Kidney (tissue), 14 donors: ENCODE results near the gene FAM111B. TPM values are rescaled to one million over a fixed set of nuclear protein-coding genes. Genes with fewer than 3 reads are reported as not detected.
"Not testable (repeated sequence)": the region's sequence is repeated elsewhere in the genome, so short reads cannot be mapped to it uniquely, and the experiment has no call there.

Source experiments
- DNase-seq, 5 donors: peaks; one replicate each; pipeline ENCODE4 v3.0.0-alpha.2; 2013 to 2020
- FAIRE-seq: peaks from 2 replicates; lab custom pipeline; 2012; peaks lifted over from hg19 to GRCh38; lab: Jason Lieb, UNC
- H3K27ac ChIP-seq, 2 donors: one replicate each; pipeline ENCODE4 v1.7.0; 2013; ENCODE audit warnings: low read depth in 2 of 2, low read length in 2 of 2, inconsistent platforms in 1 of 2
- H3K27me3 ChIP-seq: one replicate; pipeline ENCODE4 v1.7.1; 2013; ENCODE audit warnings: low read length, inconsistent platforms; ENCODE audit not compliant: control insufficient read depth, insufficient read depth
- H3K36me3 ChIP-seq, 3 donors: one replicate each; pipeline versions ENCODE4 v1.7.0 to v1.7.1; 2013; ENCODE audit warnings: low read length in 3 of 3, control low read depth in 1 of 3, inconsistent platforms in 1 of 3; ENCODE audit not compliant: insufficient read depth in 3 of 3, control insufficient read depth in 2 of 3
- H3K4me1 ChIP-seq, 3 donors: one replicate each; pipeline versions ENCODE4 v1.7.0 to v1.7.1; 2013; ENCODE audit warnings: low read length in 3 of 3, inconsistent platforms in 1 of 3, low read depth in 1 of 3; ENCODE audit not compliant: control insufficient read depth in 2 of 3, insufficient read depth in 2 of 3
- H3K4me3 ChIP-seq, 3 donors: one replicate each; pipeline versions ENCODE4 v1.7.0 to v1.8.1; 2013; ENCODE audit warnings: low read length in 3 of 3, control low read depth in 1 of 3, inconsistent platforms in 1 of 3
- H3K9ac ChIP-seq, 3 donors: one replicate each; pipeline versions ENCODE4 v1.7.0 to v1.7.1; 2013; ENCODE audit warnings: low read length in 3 of 3, control low read depth in 1 of 3, inconsistent platforms in 1 of 3
- H3K9me3 ChIP-seq, 3 donors: one replicate each; pipeline versions ENCODE4 v1.7.0 to v1.7.1; 2013; ENCODE audit warnings: low read length in 3 of 3, control low read depth in 1 of 3, inconsistent platforms in 1 of 3; ENCODE audit not compliant: control insufficient read depth in 2 of 3, insufficient read depth in 1 of 3
- CTCF ChIP-seq: IDR thresholded peaks from 3 replicates; pipeline ENCODE4 v1.5.1; 2012; ENCODE audit warnings: mild to moderate bottlenecking, moderate library complexity, borderline replicate concordance; ENCODE audit not compliant: insufficient read depth; ENCODE audit errors: extremely low read depth
- intact Hi-C: fragments of 100-400 bp; cut with DNase I; formaldehyde crosslinking; loops from one replicate; pipeline ENCODE4 v1.11.1; 2022
- polyA plus RNA-seq: library from polyadenylated mRNA; stranded (reverse); fragments of 350-450 nt; fragmentation: Illumina TruSeq; extraction: RNeasy Lipid Tissue Mini Kit (QIAGEN cat#74804); gene quantifications from one replicate; pipeline ENCODE4 v1.2.3, GENCODE V29; 2014; ENCODE audit warnings: low read depth, low replicate concordance; ENCODE audit not compliant: insufficient read depth
- total RNA-seq: library from RNA; stranded (reverse); fragmentation: NEBNext Ultra II Directional; extraction: Animal tissue kit (Norgen Biotek cat#: 25700); gene quantifications from one replicate; pipeline ENCODE4 v1.2.1, GENCODE V29; 2021
- donor health status: control.
- donor health status: control.
- donor health status: control.
- donor health status: control.
- donor health status: control.
- donor health status: DM: yes; HTN: yes; CAD: no.
- donor health status: Normal renal cell carcinoma (clear cell type).

FAM111B gene
- total and polyA plus RNA-seq, 2 donors from 2014 or later = 0.17 to 2.2 TPM

GRCh38 chr11:59135648-59136461 is 28.8 kb downstream of the FAM111B start:
- TF ChIP-seq CTCF = peak; percentile 95
- Histone ChIP-seq H3K36me3 (peaks cover 0 to 15% (median 7%) of the 10 kb centered on the region in 3 donors), H3K9ac (no peak overlapping the region), H3K4me1 (peaks cover 0 to 3% (median 0%) of the 10 kb centered on the region in 3 donors), H3K27me3 (no peaks in the 10 kb centered on the region), H3K4me3 (peak overlapping the region in 1 of 3 donors; percentile 19), H3K27ac (no peak overlapping the region), H3K9me3 (no peaks in the 10 kb centered on the region)
- intact Hi-C loops = no loop called here
- FAIRE-seq (no peak), DNase-seq (peak; percentile 91 to 94 (median 91))

DNA sequence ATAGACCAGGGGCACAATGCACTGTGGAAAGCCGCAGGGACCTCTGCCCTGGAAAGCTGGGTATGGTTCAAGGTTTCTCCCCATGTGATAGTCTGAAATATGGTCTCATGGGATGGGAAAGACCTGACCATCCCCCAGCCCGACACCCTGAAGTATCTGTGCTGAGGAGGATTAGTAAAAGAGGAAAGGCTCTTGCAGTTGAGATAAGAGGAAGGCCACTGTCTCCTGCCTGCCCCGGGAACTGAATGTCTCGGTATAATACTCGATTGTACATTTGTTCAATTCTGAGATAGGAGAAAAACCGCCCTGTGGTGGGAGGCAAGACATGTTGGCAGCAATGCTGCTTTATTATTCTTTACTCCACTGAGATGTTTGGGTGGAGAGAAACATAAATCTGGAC is 29.5 kb downstream of the FAM111B start:
- intact Hi-C loops, H3K4me1 ChIP-seq, H3K27ac ChIP-seq, H3K9me3 ChIP-seq, FAIRE-seq, H3K27me3 ChIP-seq, DNase-seq, H3K9ac ChIP-seq, H3K4me3 ChIP-seq: not testable (repeated sequence)
- H3K36me3 ChIP-seq = peaks cover 0 to 15% (median 7%) of the 10 kb centered on the region in 3 donors

- FAIRE-seq = no peak
- no peak overlapping the region for H3K9ac ChIP-seq
- H3K36me3 ChIP-seq = peaks cover 0 to 15% (median 7%) of the 10 kb centered on the region in 3 donors
- H3K9me3 ChIP-seq = no peaks in the 10 kb centered on the region
- peaks cover 3% of the 10 kb centered on the region in 3 donors for H3K4me1 ChIP-seq
- no peaks in the 10 kb centered on the region for H3K27me3 ChIP-seq
- TF ChIP-seq CTCF = no peak
- no peak overlapping the region for H3K27ac ChIP-seq
- H3K4me3 ChIP-seq = no peak overlapping the region
- intact Hi-C loops = no loop called here
- DNase-seq = peak in 1 of 5 donors; percentile 66
Observed at GRCh38 chr11:59137190-59137589, 30.2 kb downstream of the FAM111B start.

DNA sequence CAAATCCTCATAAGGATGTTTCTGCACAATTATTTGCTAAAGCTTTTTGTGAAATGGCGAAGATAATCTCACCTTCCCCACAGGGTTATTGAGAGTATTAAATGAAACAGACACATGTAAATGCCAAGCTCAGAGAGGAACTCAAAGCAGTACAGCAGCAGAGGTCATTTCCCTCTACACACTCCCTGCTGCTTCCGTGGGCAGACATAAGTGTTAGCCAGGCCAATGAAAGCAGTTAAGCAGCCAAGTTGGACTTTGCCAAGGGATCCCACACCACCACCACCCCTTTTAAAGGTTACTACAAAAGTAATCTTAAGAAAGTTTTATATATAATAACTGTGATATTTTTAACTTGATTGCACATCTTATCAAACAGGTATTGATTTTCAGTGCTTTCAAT is 31.6 kb downstream of the FAM111B start:
- no peaks in the 10 kb centered on the region for H3K9me3 ChIP-seq
- H3K36me3 ChIP-seq = peaks cover 0 to 10% (median 5%) of the 10 kb centered on the region in 3 donors
- no peak overlapping the region for H3K9ac ChIP-seq
- intact Hi-C loops = no loop called here
- DNase-seq (no peak), FAIRE-seq (no peak)
- peaks cover 3 to 7% (median 3%) of the 10 kb centered on the region in 3 donors for H3K4me1 ChIP-seq
- no peak overlapping the region for H3K27ac ChIP-seq
- TF ChIP-seq CTCF = no peak
- H3K27me3 ChIP-seq = no peaks in the 10 kb centered on the region
- no peak overlapping the region for H3K4me3 ChIP-seq
